Omental fat pad (tissue), 4 donors: Measurements from ENCODE around the gene PUSL1. TPM values are rescaled to one million over a fixed set of nuclear protein-coding genes. Genes with fewer than 3 reads are reported as not detected.

Experiments used
- ATAC-seq: fragments of 150-250 bp; one replicate; pipeline ENCODE4 v1.9.1; 2016; ENCODE audit warnings: mild to moderate bottlenecking, moderate library complexity; ENCODE audit not compliant: low FRiP score
- DNase-seq: peaks from one replicate; pipeline ENCODE4 v3.0.0-alpha.2; 2019; ENCODE audit warnings: low spot score
- CTCF ChIP-seq, 3 donors: fragments of 450-650 bp; IDR thresholded peaks; one replicate each; pipeline ENCODE4 v1.5.1; 2016 to 2017; ENCODE audit warnings: antibody characterized with exemption in 3 of 3, mild to moderate bottlenecking in 3 of 3, moderate library complexity in 2 of 3
- total RNA-seq, 4 donors: library from RNA; depleted of rRNA; stranded (reverse); fragments of >200 nt; gene quantifications; one replicate each; pipeline ENCODE4 v1.1.0, GENCODE V29; 2016

Gene PUSL1
- total RNA-seq, 4 donors from 2014 or later, result 15.7 to 26.0 (median 17.5) TPM

GRCh38 chr1:1302006-1302430 lies 6.4 kb upstream of the PUSL1 start:
- no peak for TF ChIP-seq CTCF (IDR thresholded peaks at IDR 0.05)
- DNase-seq, result no peak
- ATAC-seq, result no peak

GRCh38 chr1:1302951-1303509 lies 5.4 kb upstream of the PUSL1 start:
- TF ChIP-seq CTCF (IDR thresholded peaks at IDR 0.05), result no peak
- no peak for ATAC-seq

GRCh38 chr1:1303736-1304135 lies 4.7 kb upstream of the PUSL1 start:
- DNase-seq (no peak), ATAC-seq (no peak)
- no peak for TF ChIP-seq CTCF (IDR thresholded peaks at IDR 0.05)

More at GRCh38 chr1:1302951-1303509, 5.4 kb upstream of the PUSL1 start:
- no peak for DNase-seq

- no peak for TF ChIP-seq CTCF (IDR thresholded peaks at IDR 0.05)
- peak; percentile 11 for ATAC-seq
- DNase-seq, result peak; percentile 55
These were observed 3.8 kb upstream of the PUSL1 start for GRCh38 chr1:1304331-1305299.

- peak; percentile 47 for ATAC-seq
- peak; percentile 68 for DNase-seq
- no peak for TF ChIP-seq CTCF (IDR thresholded peaks at IDR 0.05)
These were observed 2.9 kb upstream of the PUSL1 start for GRCh38 chr1:1305300-1306069.

- no peak for TF ChIP-seq CTCF (IDR thresholded peaks at IDR 0.05)
- no peak for ATAC-seq
- no peak for DNase-seq
These were observed 2.2 kb upstream of the PUSL1 start for GRCh38 chr1:1306070-1306660.
